Esophagus squamous epithelium (tissue), 4 donors: ENCODE measurements around the gene KDM4C.

ENCODE experiments used
- CTCF ChIP-seq, 6 experiments: fragments of 450-650 bp in 4 of 6; fragments of 200-600 bp in 2 of 6; sonication (generic) in 2 of 6; IDR thresholded peaks; one replicate each; pipeline ENCODE4 v1.5.1; 2016 to 2019; ENCODE audit warnings: antibody characterized with exemption in 6 of 6, mild to moderate bottlenecking in 4 of 6, moderate library complexity in 4 of 6
- POLR2A ChIP-seq, 4 donors: fragments of 450-650 bp; IDR thresholded peaks; one replicate each; pipeline ENCODE4 v1.6.1; 2017; ENCODE audit warnings: antibody characterized with exemption in 4 of 4, mild to moderate bottlenecking in 4 of 4, moderate library complexity in 3 of 4

- TF ChIP-seq CTCF (IDR thresholded peaks at IDR 0.05): no peak
- TF ChIP-seq POLR2A (IDR thresholded peaks at IDR 0.05): no peak
Measured at GRCh38 chr9:7079051-7079450, 321.3 kb downstream of the KDM4C start.
